Rectal smooth muscle tissue (tissue), 1 donor: Measurements from ENCODE around the gene KCNT2.

Experiments used
- H3K27ac ChIP-seq: one replicate; pipeline ENCODE4 v1.7.0; 2013; ENCODE audit warnings: low read depth, low read length, inconsistent platforms
- H3K27me3 ChIP-seq: one replicate; pipeline ENCODE4 v1.7.0; 2013; ENCODE audit warnings: low read length; ENCODE audit not compliant: control insufficient read depth, insufficient read depth
- H3K36me3 ChIP-seq: one replicate; pipeline ENCODE4 v1.7.0; 2013; ENCODE audit warnings: low read length; ENCODE audit not compliant: control insufficient read depth, insufficient read depth
- H3K4me1 ChIP-seq: one replicate; pipeline ENCODE4 v1.7.0; 2013; ENCODE audit warnings: low read length; ENCODE audit not compliant: control insufficient read depth, insufficient read depth
- H3K4me3 ChIP-seq: one replicate; pipeline ENCODE4 v1.7.0; 2013; ENCODE audit warnings: low read length
- H3K9ac ChIP-seq: one replicate; pipeline ENCODE4 v1.7.0; 2013; ENCODE audit warnings: low read length

Gene KCNT2

GRCh38 chr1:196401452-196401833 is 206.8 kb downstream of the KCNT2 start:
- Histone ChIP-seq H3K4me3 (no peak overlapping the region), H3K36me3 (no peaks in the 10 kb centered on the region), H3K27me3 (no peaks in the 10 kb centered on the region), H3K27ac (no peak overlapping the region), H3K4me1 (no peaks in the 10 kb centered on the region), H3K9ac (no peak overlapping the region)

- Histone ChIP-seq H3K4me1 (no peaks in the 10 kb centered on the region), H3K36me3 (no peaks in the 10 kb centered on the region), H3K27me3 (no peaks in the 10 kb centered on the region), H3K27ac (no peak overlapping the region), H3K4me3 (no peak overlapping the region), H3K9ac (no peak overlapping the region)
Observed at GRCh38 chr1:196400478-196401451, 207.5 kb downstream of the KCNT2 start.

- no peak overlapping the region for H3K4me3 ChIP-seq
- H3K27me3 ChIP-seq, result no peaks in the 10 kb centered on the region
- no peak overlapping the region for H3K9ac ChIP-seq
- no peak overlapping the region for H3K27ac ChIP-seq
- no peaks in the 10 kb centered on the region for H3K36me3 ChIP-seq
- H3K4me1 ChIP-seq, result no peaks in the 10 kb centered on the region
Observed at GRCh38 chr1:196399713-196400112, 208.5 kb downstream of the KCNT2 start.

- H3K4me1 ChIP-seq, result no peaks in the 10 kb centered on the region
- H3K36me3 ChIP-seq, result no peaks in the 10 kb centered on the region
- H3K9ac ChIP-seq, result no peak overlapping the region
- no peak overlapping the region for H3K27ac ChIP-seq
- no peaks in the 10 kb centered on the region for H3K27me3 ChIP-seq
- no peak overlapping the region for H3K4me3 ChIP-seq
Observed at GRCh38 chr1:196393742-196394141, 214.5 kb downstream of the KCNT2 start.

GRCh38 chr1:196393282-196393681 is 215.0 kb downstream of the KCNT2 start:
- Histone ChIP-seq H3K36me3 (no peaks in the 10 kb centered on the region), H3K4me1 (no peaks in the 10 kb centered on the region), H3K9ac (no peak overlapping the region), H3K27me3 (no peaks in the 10 kb centered on the region), H3K27ac (no peak overlapping the region), H3K4me3 (no peak overlapping the region)

GRCh38 chr1:196387766-196388165 is 220.5 kb downstream of the KCNT2 start:
- H3K4me3 ChIP-seq, result no peak overlapping the region
- no peaks in the 10 kb centered on the region for H3K36me3 ChIP-seq
- no peak overlapping the region for H3K27ac ChIP-seq
- no peak overlapping the region for H3K9ac ChIP-seq
- no peaks in the 10 kb centered on the region for H3K27me3 ChIP-seq
- H3K4me1 ChIP-seq, result no peaks in the 10 kb centered on the region

- Histone ChIP-seq H3K9ac (no peak overlapping the region), H3K4me1 (no peaks in the 10 kb centered on the region), H3K27ac (no peak overlapping the region), H3K4me3 (no peak overlapping the region), H3K27me3 (no peaks in the 10 kb centered on the region), H3K36me3 (no peaks in the 10 kb centered on the region)
Observed at GRCh38 chr1:196385109-196385508, 223.1 kb downstream of the KCNT2 start.

GRCh38 chr1:196382383-196382782 is 225.9 kb downstream of the KCNT2 start:
- Histone ChIP-seq H3K4me1 (no peaks in the 10 kb centered on the region), H3K4me3 (no peak overlapping the region), H3K36me3 (no peaks in the 10 kb centered on the region), H3K9ac (no peak overlapping the region), H3K27me3 (no peaks in the 10 kb centered on the region), H3K27ac (no peak overlapping the region)

GRCh38 chr1:196381544-196381943 is 226.7 kb downstream of the KCNT2 start:
- no peak overlapping the region for H3K27ac ChIP-seq

GRCh38 chr1:196380316-196380715 is 227.9 kb downstream of the KCNT2 start:
- H3K27ac ChIP-seq, result no peak overlapping the region
- H3K4me3 ChIP-seq, result no peak overlapping the region
- no peaks in the 10 kb centered on the region for H3K27me3 ChIP-seq
- H3K4me1 ChIP-seq, result no peaks in the 10 kb centered on the region
- H3K9ac ChIP-seq, result no peak overlapping the region
- no peaks in the 10 kb centered on the region for H3K36me3 ChIP-seq

More at GRCh38 chr1:196381544-196381943, 226.7 kb downstream of the KCNT2 start:
- H3K4me3 ChIP-seq, result no peak overlapping the region
- H3K27me3 ChIP-seq, result no peaks in the 10 kb centered on the region
- no peak overlapping the region for H3K9ac ChIP-seq
- H3K36me3 ChIP-seq, result no peaks in the 10 kb centered on the region
- H3K4me1 ChIP-seq, result no peaks in the 10 kb centered on the region

GRCh38 chr1:196377811-196378210 is 230.4 kb downstream of the KCNT2 start:
- Histone ChIP-seq H3K4me1 (no peaks in the 10 kb centered on the region), H3K9ac (no peak overlapping the region), H3K4me3 (no peak overlapping the region), H3K36me3 (no peaks in the 10 kb centered on the region), H3K27me3 (no peaks in the 10 kb centered on the region), H3K27ac (no peak overlapping the region)

GRCh38 chr1:196376630-196377328 is 231.5 kb downstream of the KCNT2 start:
- no peaks in the 10 kb centered on the region for H3K36me3 ChIP-seq
- H3K9ac ChIP-seq, result no peak overlapping the region
- H3K27ac ChIP-seq, result no peak overlapping the region
- no peaks in the 10 kb centered on the region for H3K4me1 ChIP-seq
- H3K4me3 ChIP-seq, result no peak overlapping the region
- H3K27me3 ChIP-seq, result no peaks in the 10 kb centered on the region
